ENCODE measurements around the gene COG2.
"Not testable (repeated sequence)": the region's sequence is repeated elsewhere in the genome, so short reads cannot be mapped to it uniquely, and the experiment has no call there.

COG2 gene

GRCh38 chr1:230712470-230712942 is 70.2 kb downstream of the COG2 start:
- in situ Hi-C loops (cut with MboI; ENCODE audit: low sequenced_read_pairs): no loop called here

GRCh38 chr1:230713138-230713537 is 70.9 kb downstream of the COG2 start:
- in situ Hi-C loops (cut with MboI; ENCODE audit: low sequenced_read_pairs): no loop called here

GRCh38 chr1:230713547-230713914 is 71.2 kb downstream of the COG2 start:
- in situ Hi-C loops (cut with MboI; ENCODE audit: low sequenced_read_pairs): no loop called here

GRCh38 chr1:230713915-230714764 is 71.9 kb downstream of the COG2 start, which contains the start of gene AGT:
Gene AGT (minus strand): TSS chr1:230714122. CDS start chr1:230710823, 3,299 bp downstream.
- in situ Hi-C loops (cut with MboI; ENCODE audit: low sequenced_read_pairs): no loop called here

GRCh38 chr1:230715510-230715909 is 73.2 kb downstream of the COG2 start:
- in situ Hi-C loops (cut with MboI; ENCODE audit: low sequenced_read_pairs): no loop called here

- in situ Hi-C loops (cut with MboI; ENCODE audit: low sequenced_read_pairs): not testable (repeated sequence)
Observed at GRCh38 chr1:230716453-230716852, 74.2 kb downstream of the COG2 start.

GRCh38 chr1:230717251-230717650 is 75.0 kb downstream of the COG2 start:
- in situ Hi-C loops (cut with MboI; ENCODE audit: low sequenced_read_pairs): no loop called here

GRCh38 chr1:230721849-230722522 is 79.7 kb downstream of the COG2 start:
- in situ Hi-C loops (cut with MboI; ENCODE audit: low sequenced_read_pairs): not testable (repeated sequence)

- in situ Hi-C loops (cut with MboI; ENCODE audit: low sequenced_read_pairs): no loop called here
Observed at GRCh38 chr1:230725256-230726012, 83.2 kb downstream of the COG2 start.

GRCh38 chr1:230728710-230729392 is 86.6 kb downstream of the COG2 start:
- in situ Hi-C loops (cut with MboI; ENCODE audit: low sequenced_read_pairs): no loop called here

GRCh38 chr1:230730977-230731376 is 88.7 kb downstream of the COG2 start:
- in situ Hi-C loops (cut with MboI; ENCODE audit: low sequenced_read_pairs): no loop called here

GRCh38 chr1:230735447-230735846 is 93.2 kb downstream of the COG2 start:
- in situ Hi-C loops (cut with MboI; ENCODE audit: low sequenced_read_pairs): no loop called here

- in situ Hi-C loops (cut with MboI; ENCODE audit: low sequenced_read_pairs): no loop called here
Observed at GRCh38 chr1:230737622-230738262, 95.5 kb downstream of the COG2 start.

- in situ Hi-C loops (cut with MboI; ENCODE audit: low sequenced_read_pairs): no loop called here
Observed at GRCh38 chr1:230739564-230740290, 97.4 kb downstream of the COG2 start.

Measured in HL-60/S4 treated with retinoic acid at 250 ng/mL for 4 days and 3 days (cell line).